NCI-H2196 treated with DMSO at 0.1 percent for 48 hours (cell line): Measurements from ENCODE around the gene NKX2-2.

Experiments used
- DNase-seq: peaks from one replicate; lab custom pipeline; 2025; ENCODE audit not compliant: unreplicated experiment; lab: John Stamatoyannopoulos, UW

NKX2-2 gene

GRCh38 chr20:21513881-21514540, at the start of gene NKX2-2:
Gene NKX2-2 (minus strand): TSS chr20:21514064. CDS start chr20:21513669, 395 bp downstream.
- DNase-seq: peak; percentile 74

- no peak for DNase-seq
These were observed 48.8 kb upstream of the NKX2-2 start for GRCh38 chr20:21562656-21563055.

- DNase-seq: no peak
These were observed 45.4 kb upstream of the NKX2-2 start for GRCh38 chr20:21559305-21559704.

GRCh38 chr20:21557241-21558020, 43.6 kb upstream of the NKX2-2 start:
- no peak for DNase-seq

- DNase-seq: no peak
These were observed 42.5 kb upstream of the NKX2-2 start for GRCh38 chr20:21556398-21556797.

GRCh38 chr20:21555470-21556120, 41.7 kb upstream of the NKX2-2 start:
- DNase-seq: no peak

- no peak for DNase-seq
These were observed 41.1 kb upstream of the NKX2-2 start for GRCh38 chr20:21554985-21555384.

GRCh38 chr20:21554376-21554890, 40.6 kb upstream of the NKX2-2 start:
- no peak for DNase-seq

GRCh38 chr20:21550587-21550986, 36.7 kb upstream of the NKX2-2 start:
- DNase-seq: no peak

- no peak for DNase-seq
These were observed 34.6 kb upstream of the NKX2-2 start for GRCh38 chr20:21548390-21549035.

- no peak for DNase-seq
These were observed 32.5 kb upstream of the NKX2-2 start for GRCh38 chr20:21546355-21546754.

GRCh38 chr20:21539512-21539911, 25.6 kb upstream of the NKX2-2 start:
- DNase-seq: no peak

- DNase-seq: no peak
These were observed 21.0 kb upstream of the NKX2-2 start for GRCh38 chr20:21534886-21535285.

- peak; percentile 68 for DNase-seq
These were observed 20.6 kb upstream of the NKX2-2 start for GRCh38 chr20:21534453-21534852.

GRCh38 chr20:21529863-21530262, 16.0 kb upstream of the NKX2-2 start:
- DNase-seq: no peak

GRCh38 chr20:21528870-21529269, 15.0 kb upstream of the NKX2-2 start:
- no peak for DNase-seq

- no peak for DNase-seq
These were observed 14.0 kb upstream of the NKX2-2 start for GRCh38 chr20:21527908-21528307.

GRCh38 chr20:21526776-21527175, 12.9 kb upstream of the NKX2-2 start:
- DNase-seq: no peak

GRCh38 chr20:21523895-21524294, 10.0 kb upstream of the NKX2-2 start:
- no peak for DNase-seq

GRCh38 chr20:21523281-21523868, 9.5 kb upstream of the NKX2-2 start:
- no peak for DNase-seq
